Activated CD8-positive, alpha-beta T cell treated with anti-CD3 and anti-CD28 coated beads for 36 hours (primary cell): ENCODE measurements around the gene CYP27B1. TPM values are rescaled to one million over a fixed set of nuclear protein-coding genes. Genes with fewer than 3 reads are reported as not detected.

Source experiments
- ATAC-seq: fragments of 200-7000 bp; cut with Tn5 transposase; one replicate; pipeline ENCODE4 v1.10.0; 2021; ENCODE audit warnings: mild to moderate bottlenecking, moderate library complexity
- CTCF ChIA-PET: fragments of 350-600 bp; sonication (Branson Sonifier 250); formaldehyde crosslinking; loops from one replicate; lab custom pipeline; 2021; ENCODE audit warnings: antibody characterized with exemption; lab: Charles Lee
- POLR2A ChIA-PET: fragments of 350-600 bp; sonication (Branson Sonifier 250); formaldehyde crosslinking; loops from one replicate; lab custom pipeline; 2021; ENCODE audit warnings: antibody characterized with exemption; lab: Charles Lee
- DNase-seq: peaks from one replicate; pipeline ENCODE4 v3.0.0-alpha.2; 2020
- H3K27ac Mint-ChIP-seq: one replicate; pipeline ENCODE4 v1.8.0; 2021; ENCODE audit warnings: mild to moderate bottlenecking, mixed read lengths
- H3K27me3 Mint-ChIP-seq: one replicate; pipeline ENCODE4 v1.8.0; 2021; ENCODE audit warnings: mixed read lengths
- H3K36me3 Mint-ChIP-seq: one replicate; pipeline ENCODE4 v1.8.0; 2021; ENCODE audit warnings: low read depth, mixed read lengths
- H3K4me1 Mint-ChIP-seq: one replicate; pipeline ENCODE4 v1.8.0; 2021; ENCODE audit warnings: low read depth, mixed read lengths
- H3K4me3 Mint-ChIP-seq: one replicate; pipeline ENCODE4 v1.8.0; 2021; ENCODE audit warnings: mild to moderate bottlenecking, moderate library complexity, mixed read lengths
- H3K9me3 Mint-ChIP-seq: one replicate; pipeline ENCODE4 v1.8.0; 2021; ENCODE audit warnings: mixed read lengths
- intact Hi-C: fragments of 100-400 bp; cut with micrococcal nuclease; formaldehyde crosslinking; loops from one replicate; pipeline ENCODE4 v1.10.0; 2022
- total RNA-seq, 2 experiments: library from RNA; stranded (reverse); gene quantifications; one replicate each; pipeline ENCODE4 v1.2.3, GENCODE V29; 2021
- TF ChIP-seq, protein P1 (sequence below): fragments of 200-600 bp; IDR thresholded peaks from one replicate; pipeline ENCODE4 v1.8.0; 2022; ENCODE audit warnings: antibody characterized with exemption, mild to moderate bottlenecking

CYP27B1 gene
- total RNA-seq, 2 experiments from 2014 or later = 7.6 to 7.9 TPM

GRCh38 chr12:57760347-57760982 lies 6.4 kb downstream of the CYP27B1 start:
- ATAC-seq = no peak
- TF ChIP-seq, protein P1, sequence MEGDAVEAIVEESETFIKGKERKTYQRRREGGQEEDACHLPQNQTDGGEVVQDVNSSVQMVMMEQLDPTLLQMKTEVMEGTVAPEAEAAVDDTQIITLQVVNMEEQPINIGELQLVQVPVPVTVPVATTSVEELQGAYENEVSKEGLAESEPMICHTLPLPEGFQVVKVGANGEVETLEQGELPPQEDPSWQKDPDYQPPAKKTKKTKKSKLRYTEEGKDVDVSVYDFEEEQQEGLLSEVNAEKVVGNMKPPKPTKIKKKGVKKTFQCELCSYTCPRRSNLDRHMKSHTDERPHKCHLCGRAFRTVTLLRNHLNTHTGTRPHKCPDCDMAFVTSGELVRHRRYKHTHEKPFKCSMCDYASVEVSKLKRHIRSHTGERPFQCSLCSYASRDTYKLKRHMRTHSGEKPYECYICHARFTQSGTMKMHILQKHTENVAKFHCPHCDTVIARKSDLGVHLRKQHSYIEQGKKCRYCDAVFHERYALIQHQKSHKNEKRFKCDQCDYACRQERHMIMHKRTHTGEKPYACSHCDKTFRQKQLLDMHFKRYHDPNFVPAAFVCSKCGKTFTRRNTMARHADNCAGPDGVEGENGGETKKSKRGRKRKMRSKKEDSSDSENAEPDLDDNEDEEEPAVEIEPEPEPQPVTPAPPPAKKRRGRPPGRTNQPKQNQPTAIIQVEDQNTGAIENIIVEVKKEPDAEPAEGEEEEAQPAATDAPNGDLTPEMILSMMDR = no peak
- ChIA-PET CTCF (interaction anchor here (1.0 to 10.4 kb wide), 7 partner anchors 18 to 145 kb away, joined by 3 to 122 read pairs (median 6); partner anchors contain the start of genes EEF1AKMT3, METTL1 and TSFM), POLR2A (interaction anchor here (0.9 to 1.2 kb wide), 3 partner anchors 20 to 49 kb away, joined by 3 read pairs; partner anchors contain the start of gene TSFM)
- Mint-ChIP-seq H3K9me3 (no peaks in the 10 kb centered on the region), H3K27ac (no peak overlapping the region), H3K36me3 (peaks cover 55% of the 10 kb centered on the region), H3K27me3 (no peaks in the 10 kb centered on the region), H3K4me3 (no peak overlapping the region), H3K4me1 (peaks cover 42% of the 10 kb centered on the region)
- no peak for DNase-seq
- intact Hi-C loops = no loop called here

GRCh38 chr12:57759360-57759980 lies 7.4 kb downstream of the CYP27B1 start:
- H3K4me3 Mint-ChIP-seq = no peak overlapping the region
- H3K27ac Mint-ChIP-seq = no peak overlapping the region
- H3K9me3 Mint-ChIP-seq = no peaks in the 10 kb centered on the region
- DNase-seq (peak; percentile 58), ATAC-seq (no peak)
- peaks cover 50% of the 10 kb centered on the region for H3K36me3 Mint-ChIP-seq
- ChIA-PET CTCF (interaction anchor here (0.5 to 10.4 kb wide), 20 partner anchors 10 to 146 kb away, joined by 3 to 122 read pairs (median 4); partner anchors contain the start of genes EEF1AKMT3, METTL1, TSFM and TSPAN31), POLR2A (interaction anchor here (0.7 to 1.1 kb wide), 3 partner anchors 15 to 85 kb away, joined by 3 read pairs; no protein-coding TSS in a partner anchor)
- H3K4me1 Mint-ChIP-seq = peaks cover 41% of the 10 kb centered on the region
- H3K27me3 Mint-ChIP-seq = no peaks in the 10 kb centered on the region
- intact Hi-C loops = no loop called here
- TF ChIP-seq, protein P1 = peak; percentile 69

GRCh38 chr12:57758552-57759359 lies 8.1 kb downstream of the CYP27B1 start:
- Mint-ChIP-seq H3K27ac (no peak overlapping the region), H3K36me3 (peaks cover 45% of the 10 kb centered on the region), H3K27me3 (no peaks in the 10 kb centered on the region), H3K4me1 (peaks cover 43% of the 10 kb centered on the region), H3K4me3 (no peak overlapping the region), H3K9me3 (no peaks in the 10 kb centered on the region)
- TF ChIP-seq, protein P1 = no peak
- POLR2A ChIA-PET = no interaction called here
- ATAC-seq = no peak
- CTCF ChIA-PET = interaction anchor here (0.8 to 10.4 kb wide), 11 partner anchors 10 to 147 kb away, joined by 3 to 122 read pairs (median 5); partner anchors contain the start of genes EEF1AKMT3, METTL1 and TSFM
- no peak for DNase-seq
- intact Hi-C loops = no loop called here

DNA sequence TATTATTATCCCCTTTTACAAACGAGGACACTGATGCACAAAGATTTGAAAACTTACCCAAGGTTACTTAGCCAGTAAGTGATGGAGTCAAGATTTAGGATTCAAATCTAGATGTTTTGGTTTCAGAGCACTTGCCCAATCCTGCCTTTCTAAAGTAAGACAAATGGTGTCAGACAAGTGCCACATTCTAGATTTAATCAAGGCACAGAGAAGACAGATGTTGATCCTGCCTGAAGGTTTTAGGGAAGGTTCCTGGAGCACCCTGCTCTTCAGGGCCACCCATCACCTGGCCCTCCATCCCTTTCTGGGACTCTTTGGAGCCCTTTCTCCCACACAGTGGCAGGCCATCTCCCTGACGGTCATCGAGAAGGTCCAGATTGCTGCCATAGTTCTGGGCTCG lies 9.1 kb downstream of the CYP27B1 start:
- H3K9me3 Mint-ChIP-seq = no peaks in the 10 kb centered on the region
- intact Hi-C loops = no loop called here
- H3K4me3 Mint-ChIP-seq = no peak overlapping the region
- TF ChIP-seq, protein P1 = no peak
- DNase-seq (no peak), ATAC-seq (no peak)
- H3K36me3 Mint-ChIP-seq = peaks cover 37% of the 10 kb centered on the region
- ChIA-PET CTCF (interaction anchor here (1.8 to 3.0 kb wide), 3 partner anchors 9 to 148 kb away, joined by 5 to 74 read pairs (median 6); partner anchors contain the start of genes AVIL and CYP27B1), POLR2A (no interaction called here)
- H3K4me1 Mint-ChIP-seq = peaks cover 43% of the 10 kb centered on the region
- no peaks in the 10 kb centered on the region for H3K27me3 Mint-ChIP-seq
- H3K27ac Mint-ChIP-seq = no peak overlapping the region
